COLO829 (cell line): Measurements from ENCODE around the gene PRSS2.

ENCODE experiments used
- DNase-seq: peaks from one replicate; pipeline ENCODE4 v3.0.0; 2012; ENCODE audit warnings: low spot score

Gene PRSS2

GRCh38 chr7:142801601-142802295, 31.0 kb downstream of the PRSS2 start:
- DNase-seq: no peak

DNA sequence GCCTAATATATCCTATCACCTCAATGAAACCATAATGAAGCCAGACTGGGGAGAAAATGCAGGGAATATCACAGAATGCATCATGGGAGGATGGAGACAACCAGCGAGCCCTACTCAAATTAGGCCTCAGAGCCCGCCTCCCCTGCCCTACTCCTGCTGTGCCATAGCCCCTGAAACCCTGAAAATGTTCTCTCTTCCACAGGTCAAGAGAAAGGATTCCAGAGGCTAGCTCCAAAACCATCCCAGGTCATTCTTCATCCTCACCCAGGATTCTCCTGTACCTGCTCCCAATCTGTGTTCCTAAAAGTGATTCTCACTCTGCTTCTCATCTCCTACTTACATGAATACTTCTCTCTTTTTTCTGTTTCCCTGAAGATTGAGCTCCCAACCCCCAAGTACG, 31.5 kb downstream of the PRSS2 start:
- DNase-seq: no peak

DNA sequence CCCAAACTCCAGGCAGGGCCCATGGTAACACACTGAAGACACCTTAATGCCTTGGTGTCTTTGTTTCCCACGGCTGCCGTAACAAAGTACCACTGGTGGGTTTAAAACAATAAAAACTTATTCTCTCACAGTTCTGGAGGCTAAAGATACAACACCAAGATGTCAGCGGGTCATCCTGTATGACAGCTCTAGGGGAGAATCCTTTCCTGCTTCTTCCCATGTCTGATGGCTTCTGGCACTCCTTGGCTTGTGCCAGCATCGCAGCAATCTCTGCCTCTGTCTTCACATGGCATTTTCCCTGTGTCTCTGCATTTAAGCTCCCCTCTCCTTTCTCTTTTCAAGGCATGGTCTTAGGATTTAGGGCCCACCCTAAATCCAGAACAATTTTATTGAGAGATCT, 33.1 kb downstream of the PRSS2 start:
- no peak for DNase-seq

GRCh38 chr7:142804728-142805207, 34.0 kb downstream of the PRSS2 start:
- DNase-seq: no peak

GRCh38 chr7:142805350-142806021, 34.7 kb downstream of the PRSS2 start:
- DNase-seq: no peak

GRCh38 chr7:142806022-142806356, 35.2 kb downstream of the PRSS2 start:
- DNase-seq: no peak

GRCh38 chr7:142806957-142807356, 36.2 kb downstream of the PRSS2 start:
- DNase-seq: no peak

GRCh38 chr7:142807855-142808460, 37.2 kb downstream of the PRSS2 start:
- no peak for DNase-seq

GRCh38 chr7:142808461-142808801, 37.7 kb downstream of the PRSS2 start:
- no peak for DNase-seq

DNA sequence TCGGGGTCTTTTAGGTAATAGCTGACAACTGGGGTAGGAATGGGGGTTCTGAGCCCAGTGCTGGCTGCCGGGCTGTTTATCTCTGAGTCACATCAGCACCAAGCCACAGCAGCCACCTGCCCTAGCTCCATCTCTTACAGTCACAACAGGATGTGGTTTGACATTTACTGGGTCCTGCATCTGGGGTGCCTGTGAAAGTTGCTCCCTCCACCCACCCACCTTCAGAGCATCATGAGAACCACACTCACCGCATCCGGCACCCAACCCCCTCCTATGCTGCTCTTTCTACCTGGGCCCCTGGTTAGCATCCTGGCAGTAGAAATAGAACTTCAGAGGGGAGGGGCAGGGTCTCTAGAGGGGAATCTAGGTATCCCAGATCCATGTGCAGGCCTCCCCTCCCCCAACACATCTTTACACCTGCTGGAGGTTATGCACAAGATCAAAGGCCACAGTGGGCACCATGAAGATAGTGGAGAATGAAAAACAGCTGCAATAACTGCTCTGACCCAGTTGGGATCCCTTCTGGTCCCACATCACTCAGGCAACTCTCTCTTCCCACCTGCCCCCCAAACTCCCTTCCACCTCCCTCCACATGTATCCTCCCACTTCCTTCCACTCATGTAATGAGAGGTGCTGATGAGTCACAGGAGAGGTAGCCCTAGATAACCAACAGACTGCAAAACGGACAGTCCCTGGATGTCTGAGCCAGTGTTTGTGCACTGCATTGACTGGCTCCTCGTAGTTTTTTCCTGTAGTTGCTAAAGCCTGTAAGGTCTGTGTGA, 38.2 kb downstream of the PRSS2 start:
- no peak for DNase-seq

- DNase-seq: no peak
These were observed 38.9 kb downstream of the PRSS2 start for GRCh38 chr7:142809671-142810070.

DNA sequence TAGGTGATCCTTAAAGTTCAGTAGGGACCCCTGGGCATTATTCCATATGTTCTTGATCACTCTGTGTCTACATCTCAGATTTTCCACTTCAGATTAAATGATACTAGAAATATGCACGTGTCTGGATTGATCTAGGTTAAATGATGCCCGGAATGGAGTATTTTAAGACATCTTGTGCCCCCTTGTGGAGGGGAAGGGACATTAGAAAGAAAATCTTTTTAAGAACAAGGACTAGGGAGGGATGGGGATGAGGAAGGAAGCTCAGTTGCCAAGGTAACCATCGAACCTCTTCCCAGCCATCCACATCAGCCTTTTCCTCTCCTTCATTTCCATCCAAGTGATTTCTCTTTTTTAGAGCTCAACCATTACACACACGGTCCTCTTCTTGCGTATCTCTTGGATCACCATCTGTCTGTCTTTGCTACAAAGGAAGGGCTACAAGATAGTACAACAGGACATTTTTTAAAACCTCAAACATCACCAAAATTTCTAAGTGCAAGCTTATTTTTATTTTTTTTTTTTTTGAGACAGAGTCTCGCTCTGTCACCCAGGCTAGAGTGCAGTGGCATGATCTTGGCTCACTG, 40.5 kb downstream of the PRSS2 start:
- peak; percentile 64 for DNase-seq

- DNase-seq: no peak
These were observed 41.9 kb downstream of the PRSS2 start for GRCh38 chr7:142812437-142813215.

GRCh38 chr7:142813226-142813625, 42.5 kb downstream of the PRSS2 start:
- no peak for DNase-seq

- DNase-seq: no peak
These were observed 42.9 kb downstream of the PRSS2 start for GRCh38 chr7:142813699-142814098.

DNA sequence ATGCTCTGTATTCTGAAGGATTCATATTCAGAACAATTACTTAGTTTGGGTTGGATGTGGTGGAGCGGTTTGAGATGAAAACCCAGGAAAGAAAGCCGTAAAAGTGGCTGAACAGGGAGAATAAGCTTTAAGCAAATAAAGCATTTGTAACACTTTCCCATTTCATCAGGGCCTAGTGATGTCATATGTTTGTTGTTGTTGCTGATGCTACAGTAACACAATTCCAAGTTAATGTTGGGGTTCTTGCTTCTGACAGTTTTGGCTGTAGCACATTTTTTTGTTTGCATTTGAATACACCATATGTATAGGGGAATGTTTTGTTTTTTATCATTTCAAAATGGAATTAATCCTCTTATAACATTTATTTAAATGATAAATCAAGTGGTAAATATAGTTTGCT, 43.7 kb downstream of the PRSS2 start:
- no peak for DNase-seq

DNA sequence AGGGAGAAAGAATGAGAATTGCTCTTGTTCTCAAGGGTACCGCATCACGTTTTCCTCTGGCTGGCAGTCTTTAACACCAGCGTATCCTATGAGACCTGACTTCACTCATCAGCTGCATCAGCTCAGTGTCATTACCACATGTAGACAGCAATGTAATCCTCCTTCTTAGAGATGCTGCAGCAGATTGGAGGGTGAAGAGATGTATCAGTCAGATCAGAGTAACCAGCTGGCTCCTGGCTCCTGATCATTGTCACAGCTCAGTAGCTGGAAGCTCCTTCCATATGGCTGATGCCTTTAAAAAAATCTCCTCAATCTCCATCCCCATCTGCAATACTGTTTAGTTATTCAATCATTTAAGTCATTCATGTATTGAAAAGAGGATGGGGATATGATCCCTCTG, 44.4 kb downstream of the PRSS2 start:
- DNase-seq: no peak

GRCh38 chr7:142817506-142817905, 46.7 kb downstream of the PRSS2 start:
- DNase-seq: no peak

GRCh38 chr7:142819530-142819929, 48.8 kb downstream of the PRSS2 start:
- DNase-seq: no peak

DNA sequence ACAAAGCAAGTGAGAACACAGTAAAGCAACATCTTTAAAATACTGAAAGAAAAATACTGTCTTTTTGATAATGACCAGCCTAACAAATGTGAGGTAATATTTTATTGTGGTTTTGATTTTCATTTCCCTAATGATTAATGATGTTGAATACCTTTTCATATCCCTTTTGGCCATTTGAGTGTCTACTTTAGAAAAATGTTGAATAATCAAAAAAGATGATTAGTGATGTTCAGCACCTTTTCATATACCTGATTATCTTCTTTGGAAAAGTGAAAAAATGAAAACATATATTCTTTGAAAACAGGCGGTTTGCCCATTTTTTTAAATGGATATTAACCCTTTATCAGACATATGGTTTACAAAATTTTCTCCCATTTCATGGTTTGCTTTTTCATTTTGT, 51.9 kb downstream of the PRSS2 start:
- DNase-seq: no peak
